GM19035 (cell line): Measurements from ENCODE around the gene C20orf141.

Experiments
- ATAC-seq: cut with Tn5 transposase; IDR thresholded peaks from one replicate; pipeline ENCODE4 v1.9.1; 2021; ENCODE audit not compliant: unreplicated experiment

Gene C20orf141

DNA sequence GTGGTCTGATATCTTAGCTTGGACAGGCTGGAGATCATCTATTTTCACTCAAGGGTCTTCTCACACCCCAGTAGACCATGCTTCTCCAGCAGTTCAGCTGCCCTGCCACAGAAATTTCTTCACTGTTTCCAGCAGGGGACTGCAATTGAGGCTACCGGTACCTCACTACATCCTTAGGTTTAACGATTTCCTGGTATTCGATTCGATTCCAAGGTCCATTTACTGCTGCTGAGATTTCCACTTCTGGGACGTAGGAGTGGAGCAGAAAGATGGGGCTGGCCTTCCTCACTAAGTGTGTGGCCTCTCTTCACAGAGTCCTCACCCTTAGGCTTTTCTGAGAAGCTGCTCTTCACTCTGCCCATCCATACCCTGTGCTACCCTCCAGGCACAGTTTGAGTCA lies 31.9 kb downstream of the C20orf141 start:
- ATAC-seq, result no peak

- no peak for ATAC-seq
Observed at GRCh38 chr20:2847802-2848201, 33.0 kb downstream of the C20orf141 start.

DNA sequence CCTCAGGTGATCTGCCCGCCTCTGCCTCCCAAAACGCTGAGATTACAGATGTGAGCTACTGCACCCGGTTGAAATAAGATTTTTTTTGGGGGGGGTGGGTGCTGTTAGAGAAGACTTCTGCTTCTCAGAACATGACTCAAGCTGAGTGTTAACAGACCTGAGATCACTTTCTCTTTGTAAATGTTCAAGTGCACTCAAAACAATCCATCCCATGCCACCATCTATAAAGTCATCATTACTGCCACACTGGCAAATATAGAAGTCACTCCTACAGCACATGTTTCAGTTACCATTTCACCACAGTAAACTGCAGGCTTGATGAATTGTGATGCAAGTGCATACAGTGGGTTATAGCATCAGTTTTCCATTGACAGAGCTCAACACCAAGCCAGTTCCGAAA lies 34.7 kb downstream of the C20orf141 start:
- no peak for ATAC-seq

GRCh38 chr20:2851086-2851485 lies 36.3 kb downstream of the C20orf141 start:
- no peak for ATAC-seq

- no peak for ATAC-seq
Observed at GRCh38 chr20:2858591-2858990, 43.8 kb downstream of the C20orf141 start.

- ATAC-seq, result no peak
Observed at GRCh38 chr20:2859330-2860121, 44.7 kb downstream of the C20orf141 start.

GRCh38 chr20:2864626-2865025 lies 49.8 kb downstream of the C20orf141 start:
- no peak for ATAC-seq

- ATAC-seq, result no peak
Observed at GRCh38 chr20:2865101-2865500, 50.3 kb downstream of the C20orf141 start.
